NCI-H128 (cell line): ENCODE results near the gene ROCK1.
"Not testable (repeated sequence)": the region's sequence is repeated elsewhere in the genome, so short reads cannot be mapped to it uniquely, and the experiment has no call there.

Experiments
- DNase-seq: peaks from one replicate; lab custom pipeline; 2025; ENCODE audit not compliant: unreplicated experiment; lab: John Stamatoyannopoulos, UW

ROCK1 gene

DNA sequence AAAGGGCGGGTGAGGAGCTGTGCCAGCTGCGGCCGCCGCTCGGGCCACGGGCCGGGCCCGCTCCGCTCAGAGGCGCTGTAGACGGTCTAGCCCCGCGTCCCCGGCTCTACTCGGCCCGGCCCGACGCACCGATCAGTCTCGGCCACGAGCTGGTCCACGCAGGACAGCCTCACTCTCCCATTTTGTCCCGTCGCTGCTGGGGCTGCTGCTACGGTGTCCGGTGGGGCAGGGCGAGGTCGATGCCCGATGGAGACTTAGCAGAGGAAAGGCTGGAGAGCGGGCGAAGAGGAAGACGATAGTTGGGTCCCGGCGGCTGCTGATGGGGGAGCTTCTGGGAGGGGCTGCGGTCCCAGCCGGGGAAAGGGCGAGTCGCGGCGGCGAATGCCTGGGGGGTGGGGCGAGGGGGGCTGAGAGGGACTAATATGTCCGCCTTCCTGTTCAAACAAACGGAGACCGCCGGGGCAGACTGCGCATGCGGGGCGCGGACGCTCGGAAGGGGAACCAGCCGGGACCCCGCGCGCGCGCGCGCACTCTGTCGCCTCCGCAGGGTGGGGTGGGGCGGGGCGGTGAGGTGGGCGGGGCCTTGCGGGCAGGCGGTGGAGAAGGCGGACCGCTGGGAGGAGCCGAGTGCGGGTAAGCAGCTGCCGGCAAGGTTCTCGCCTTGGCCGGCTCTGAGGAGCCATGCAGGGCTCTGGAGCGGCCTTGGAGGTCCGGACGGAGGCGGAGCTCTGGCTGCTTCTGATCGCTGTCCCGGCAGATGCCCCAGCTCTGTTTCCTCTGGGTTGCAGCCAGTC lies at the start of gene ROCK1:
TSS of gene ROCK1 (minus strand) at position 468 of the 794 bp plus-strand sequence. CDS start 903 bp downstream, outside the sequence.
- DNase-seq, result peak; percentile 90

DNA sequence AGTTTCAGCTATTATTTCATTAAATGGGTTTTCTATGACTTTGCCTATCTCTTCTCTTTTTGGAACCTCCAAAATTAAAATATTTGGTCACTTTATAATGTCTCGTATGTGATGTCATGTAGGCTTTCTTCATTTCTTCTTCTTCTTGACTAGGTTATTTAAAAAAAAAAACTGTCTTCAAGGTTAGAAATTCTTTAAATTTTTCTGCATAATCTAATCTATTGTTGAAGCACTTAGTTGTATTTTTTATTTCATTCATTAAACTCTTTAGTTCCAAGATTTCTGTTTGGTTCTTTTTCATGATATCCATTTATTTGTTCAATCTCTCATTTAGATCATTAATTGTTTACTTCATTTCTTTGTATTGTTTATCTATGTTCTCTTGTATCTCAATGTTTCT lies 43.8 kb upstream of the ROCK1 start:
- DNase-seq, result no peak

DNA sequence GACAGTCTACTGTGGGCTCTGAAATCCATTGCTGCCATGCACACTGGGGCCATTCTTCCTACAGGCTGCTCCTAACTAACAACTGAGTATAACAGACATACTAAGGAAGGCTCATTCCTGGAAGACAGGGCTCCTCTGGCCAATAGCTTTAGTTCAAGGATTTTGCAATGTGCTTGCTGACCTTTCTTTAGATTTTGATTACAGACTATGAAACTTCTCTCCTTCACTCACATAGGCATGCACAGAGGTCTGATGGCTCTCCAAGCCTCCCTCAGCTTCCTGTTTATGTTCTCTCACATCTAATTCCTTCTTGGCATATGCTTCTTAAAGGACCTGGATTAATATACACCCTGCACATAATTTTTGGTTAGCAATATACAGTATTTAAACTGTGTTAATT lies 34.4 kb upstream of the ROCK1 start:
- DNase-seq, result no peak

DNA sequence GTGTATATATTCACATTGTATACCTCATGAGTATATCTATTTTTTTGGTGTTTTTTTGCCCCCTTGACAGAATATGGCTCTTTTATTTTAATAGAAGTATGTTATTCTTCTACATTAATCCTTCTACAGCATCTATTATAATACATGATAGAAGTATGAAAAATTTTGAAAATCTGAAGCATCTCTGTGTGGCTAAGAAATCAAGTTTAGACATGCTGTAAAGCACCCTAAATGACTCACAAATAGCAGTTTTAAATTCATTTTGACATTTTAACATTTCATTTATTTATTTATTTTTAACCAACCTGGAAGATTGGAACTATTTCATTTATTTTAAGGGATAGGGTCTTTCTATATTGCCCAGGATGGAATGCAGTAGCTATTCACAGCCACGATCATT lies 33.8 kb upstream of the ROCK1 start:
- DNase-seq, result no peak

DNA sequence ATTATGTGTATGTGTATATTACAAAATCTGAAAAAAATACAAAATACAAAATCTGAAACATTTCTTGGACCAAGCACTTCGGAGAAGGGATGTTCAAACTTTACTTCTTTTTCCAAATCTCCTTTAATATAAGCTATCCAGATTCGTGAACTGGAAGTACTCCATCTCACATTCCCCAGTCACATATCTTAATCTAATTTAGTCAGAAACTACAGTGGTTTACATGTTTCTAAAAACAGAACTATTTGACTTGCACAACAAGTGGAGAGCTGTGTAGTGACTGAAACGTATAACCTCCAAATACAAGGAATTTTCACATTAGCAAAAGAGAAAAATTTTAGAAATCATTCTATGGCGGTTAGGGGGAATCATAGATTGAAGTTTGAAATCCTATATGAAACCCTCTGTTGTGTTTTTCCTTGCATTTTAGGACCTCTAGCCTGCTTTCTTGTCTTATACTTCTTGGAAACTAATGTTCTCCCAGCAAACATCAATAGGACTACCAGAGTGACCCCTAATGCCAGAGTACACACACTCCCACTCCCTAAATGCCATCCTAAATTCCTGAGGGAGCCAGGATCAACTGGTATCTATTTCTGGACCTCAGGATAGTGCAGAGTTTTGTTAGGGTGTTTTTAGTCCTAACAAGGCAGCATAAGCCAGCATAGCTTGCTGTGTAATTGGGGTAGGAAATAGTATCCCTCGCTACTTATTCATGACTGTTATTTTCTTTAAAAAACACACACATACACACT lies 30.2 kb upstream of the ROCK1 start:
- no peak for DNase-seq

DNA sequence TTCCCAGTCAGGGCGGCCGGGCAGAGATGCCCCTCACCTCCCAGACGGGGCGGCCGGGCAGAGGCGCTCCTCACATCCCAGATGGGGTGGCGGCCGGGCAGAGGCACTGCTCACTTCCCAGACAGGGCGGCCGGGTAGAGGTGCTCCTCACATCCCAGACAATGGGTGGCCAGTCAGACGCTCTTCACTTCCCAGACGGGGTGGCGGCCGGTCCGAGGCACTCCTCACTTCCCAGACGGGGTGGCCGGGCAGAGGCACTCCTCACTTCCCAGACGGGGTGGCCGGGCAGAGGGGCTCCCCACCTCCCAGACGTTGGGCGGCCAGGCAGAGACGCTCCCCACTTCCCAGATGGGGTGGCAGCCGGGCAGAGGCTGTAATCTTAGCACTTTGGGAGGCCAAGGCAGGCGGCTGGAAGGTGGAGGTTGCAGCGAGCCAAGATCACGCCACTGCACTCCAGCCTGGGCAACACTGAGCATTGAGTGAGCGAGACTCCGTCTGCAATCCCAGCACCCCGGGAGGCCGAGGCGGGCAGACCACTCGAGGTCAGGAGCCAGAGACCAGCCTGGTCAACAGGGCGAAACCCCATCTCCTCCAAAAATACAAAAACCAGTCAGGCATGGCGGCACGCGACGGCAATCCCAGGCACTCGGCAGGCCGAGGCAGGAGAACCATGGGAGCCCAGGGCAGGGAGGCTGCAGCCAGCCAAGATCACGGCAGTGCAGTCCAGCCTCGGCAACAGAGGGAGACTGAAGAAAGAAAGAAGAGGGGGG lies 26.3 kb upstream of the ROCK1 start:
- DNase-seq, result not testable (repeated sequence)

DNA sequence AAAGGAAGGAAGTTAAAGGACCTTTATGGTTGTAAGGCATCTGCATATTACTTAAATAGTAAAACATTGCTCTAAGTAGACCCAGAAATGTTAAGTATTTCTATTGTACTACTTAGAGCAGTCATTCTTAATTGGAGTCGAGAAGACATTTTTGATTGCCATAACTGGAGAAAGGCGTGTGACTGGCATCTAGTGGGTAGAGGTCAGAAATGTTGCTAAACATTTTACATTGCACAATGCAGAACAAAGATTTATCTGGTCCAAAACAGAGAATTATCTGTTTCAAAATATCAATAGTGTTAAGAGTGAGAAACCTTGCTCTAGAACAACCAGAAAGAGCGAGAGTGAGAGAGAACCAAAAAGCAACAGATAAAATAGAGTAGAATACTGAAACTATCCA lies 23.3 kb upstream of the ROCK1 start:
- no peak for DNase-seq

DNA sequence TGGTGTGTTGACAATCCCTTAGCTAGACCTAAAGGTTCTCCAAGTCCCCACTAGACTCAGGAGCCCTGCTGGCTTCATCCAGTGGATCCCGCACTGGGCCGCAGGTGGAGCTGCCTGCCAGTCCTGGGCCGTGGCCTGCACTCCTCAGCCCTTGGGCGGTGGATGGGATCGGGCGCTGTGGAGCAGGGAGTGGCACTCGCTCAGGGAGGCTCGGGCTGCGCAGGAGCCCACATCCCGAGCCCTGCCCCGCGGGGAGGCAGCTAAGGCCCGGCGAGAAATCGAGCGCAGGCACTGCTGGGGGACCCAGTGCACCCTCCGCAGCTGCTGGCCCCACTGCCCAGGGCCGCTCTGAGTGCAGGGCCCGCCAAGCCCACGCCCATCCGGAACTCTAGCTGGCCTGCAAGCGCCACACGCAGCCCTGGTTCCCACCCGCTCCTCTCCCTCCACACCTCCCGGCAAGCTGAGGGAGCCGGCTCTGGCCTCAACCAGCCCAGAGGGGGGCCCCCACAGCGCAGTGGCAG lies 20.8 kb upstream of the ROCK1 start:
- DNase-seq, result no peak

DNA sequence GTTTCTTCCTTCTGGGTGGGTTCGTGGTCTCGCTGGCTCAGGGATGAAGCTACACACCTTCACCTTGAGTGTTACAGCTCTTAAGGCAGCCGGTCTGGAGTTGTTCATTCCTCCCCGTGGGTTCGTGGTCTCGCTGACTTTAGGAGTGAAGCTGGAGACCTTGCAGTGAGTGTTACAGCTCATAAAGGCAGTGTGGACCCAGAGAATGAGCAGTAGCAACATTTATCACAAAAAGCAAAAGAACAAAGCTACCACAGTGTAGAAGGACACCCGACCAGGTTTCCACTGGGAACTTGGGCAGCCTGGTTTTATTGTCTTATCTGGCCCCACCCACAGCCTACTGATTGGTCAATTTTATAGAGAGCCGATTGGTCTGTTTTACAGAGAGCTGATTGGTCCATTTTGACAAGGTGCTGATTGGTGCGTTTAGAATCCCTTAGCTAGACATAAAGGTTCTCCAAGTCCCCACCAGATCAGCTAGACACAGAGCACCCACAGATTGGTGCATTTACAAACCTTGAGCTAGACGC lies 20.1 kb upstream of the ROCK1 start:
- no peak for DNase-seq

DNA sequence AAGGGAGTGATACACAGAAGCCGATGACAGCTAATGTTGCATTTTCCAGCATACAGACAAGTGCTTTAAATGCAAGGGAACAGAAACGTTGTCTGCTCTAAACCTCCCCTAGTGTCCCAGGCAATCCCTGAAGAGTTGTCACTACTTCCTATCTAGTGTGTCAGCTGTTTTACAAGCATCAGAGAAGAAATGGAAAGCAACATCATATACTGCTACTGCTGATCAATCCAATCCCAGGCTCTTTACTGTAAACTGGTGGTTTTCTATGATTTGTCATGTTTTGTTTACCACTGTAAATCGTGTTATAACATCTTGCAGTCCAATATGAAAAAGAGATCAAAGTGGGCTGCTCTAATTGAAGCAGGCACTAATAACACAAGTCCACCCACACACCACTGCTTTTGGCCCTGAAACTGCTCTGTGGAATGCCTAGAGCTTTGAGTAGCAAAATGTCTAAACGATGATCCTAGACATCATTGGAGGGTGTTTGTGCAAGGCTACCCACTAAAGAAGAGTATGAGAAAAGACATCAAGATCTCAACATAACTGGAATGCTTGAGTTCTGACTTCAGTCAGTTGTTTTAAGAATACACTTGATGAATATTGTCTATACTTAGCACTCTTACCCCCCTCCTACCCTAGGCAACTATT lies 18.1 kb upstream of the ROCK1 start:
- DNase-seq, result no peak

DNA sequence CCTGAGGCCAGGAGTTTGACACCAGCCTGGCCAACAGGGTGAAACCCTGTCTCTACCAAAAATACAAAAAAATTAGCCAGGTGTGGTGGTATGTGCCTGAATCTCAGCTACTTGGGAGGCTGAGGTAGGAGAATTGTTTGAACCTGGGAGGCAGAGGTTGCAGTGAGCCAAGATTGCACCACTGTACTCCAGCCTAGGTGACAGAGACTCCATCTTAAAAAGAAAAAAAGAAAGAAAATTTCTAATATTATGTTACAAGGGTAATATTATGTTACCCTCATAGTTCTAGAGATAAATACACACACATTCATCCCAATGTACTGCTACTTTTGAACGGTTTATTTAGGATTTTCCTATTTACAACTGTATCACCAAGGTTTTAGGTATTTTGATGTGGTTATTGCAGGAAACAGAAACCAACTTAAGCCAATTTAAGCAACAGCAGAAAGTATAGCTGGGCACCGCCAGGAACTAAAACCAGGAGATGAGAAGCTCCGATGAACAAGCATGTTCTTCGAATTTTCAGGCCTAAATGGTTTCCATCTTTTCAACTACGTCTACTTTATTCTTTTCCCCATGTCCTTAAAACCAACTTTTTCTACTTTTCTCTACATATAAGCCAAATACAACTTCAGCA lies 11.8 kb upstream of the ROCK1 start:
- no peak for DNase-seq

DNA sequence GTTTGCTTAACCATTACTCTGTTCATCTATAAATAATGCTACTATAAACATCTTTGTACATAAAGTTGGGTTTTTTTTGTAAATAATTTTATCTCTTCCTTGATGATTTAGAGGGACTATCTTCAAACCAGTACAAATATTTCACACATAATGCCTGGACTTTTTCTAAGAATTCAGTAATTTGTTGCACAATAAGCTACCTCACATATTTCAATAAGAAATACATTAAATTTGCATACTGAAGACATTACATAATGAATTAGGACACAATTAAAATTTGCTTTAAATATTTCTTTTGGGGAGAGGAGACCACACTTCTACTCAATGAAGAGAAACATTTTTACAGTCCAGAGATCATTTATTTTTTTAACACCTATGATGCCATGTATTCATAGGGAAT lies 7.2 kb upstream of the ROCK1 start:
- DNase-seq, result no peak

DNA sequence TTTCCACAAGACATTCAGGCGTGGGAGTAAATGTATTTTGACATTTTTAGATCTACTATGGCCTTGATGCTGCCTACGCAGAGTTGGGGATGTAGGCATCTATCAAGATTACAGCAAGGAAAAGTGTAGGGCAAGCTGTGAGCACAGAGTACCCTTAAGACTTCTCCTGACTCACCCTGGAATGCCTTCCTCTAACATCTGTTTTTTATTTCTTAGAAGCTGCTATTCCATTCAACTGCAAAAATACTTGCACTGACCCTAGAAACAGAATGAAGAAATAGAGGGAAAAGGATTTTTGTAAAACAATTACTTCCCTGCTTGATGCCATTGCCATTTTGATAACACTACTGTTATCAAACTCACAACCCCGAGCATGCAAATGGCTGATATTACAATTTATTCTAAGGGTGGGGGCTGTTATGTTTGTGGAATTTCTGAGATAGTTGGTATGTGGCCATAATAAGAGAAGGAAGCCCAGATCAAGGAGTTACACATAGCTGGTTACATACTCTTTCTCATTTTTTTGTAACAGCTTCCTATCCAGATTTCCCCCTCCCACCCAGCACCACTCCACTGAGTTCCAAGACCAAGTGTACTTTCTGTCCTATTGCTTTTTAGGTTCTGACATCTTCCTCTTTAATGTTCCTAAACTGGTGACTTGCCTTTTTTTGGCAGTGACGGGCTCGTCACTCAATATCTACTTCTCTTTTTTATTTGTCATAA lies 6.0 kb upstream of the ROCK1 start:
- no peak for DNase-seq

DNA sequence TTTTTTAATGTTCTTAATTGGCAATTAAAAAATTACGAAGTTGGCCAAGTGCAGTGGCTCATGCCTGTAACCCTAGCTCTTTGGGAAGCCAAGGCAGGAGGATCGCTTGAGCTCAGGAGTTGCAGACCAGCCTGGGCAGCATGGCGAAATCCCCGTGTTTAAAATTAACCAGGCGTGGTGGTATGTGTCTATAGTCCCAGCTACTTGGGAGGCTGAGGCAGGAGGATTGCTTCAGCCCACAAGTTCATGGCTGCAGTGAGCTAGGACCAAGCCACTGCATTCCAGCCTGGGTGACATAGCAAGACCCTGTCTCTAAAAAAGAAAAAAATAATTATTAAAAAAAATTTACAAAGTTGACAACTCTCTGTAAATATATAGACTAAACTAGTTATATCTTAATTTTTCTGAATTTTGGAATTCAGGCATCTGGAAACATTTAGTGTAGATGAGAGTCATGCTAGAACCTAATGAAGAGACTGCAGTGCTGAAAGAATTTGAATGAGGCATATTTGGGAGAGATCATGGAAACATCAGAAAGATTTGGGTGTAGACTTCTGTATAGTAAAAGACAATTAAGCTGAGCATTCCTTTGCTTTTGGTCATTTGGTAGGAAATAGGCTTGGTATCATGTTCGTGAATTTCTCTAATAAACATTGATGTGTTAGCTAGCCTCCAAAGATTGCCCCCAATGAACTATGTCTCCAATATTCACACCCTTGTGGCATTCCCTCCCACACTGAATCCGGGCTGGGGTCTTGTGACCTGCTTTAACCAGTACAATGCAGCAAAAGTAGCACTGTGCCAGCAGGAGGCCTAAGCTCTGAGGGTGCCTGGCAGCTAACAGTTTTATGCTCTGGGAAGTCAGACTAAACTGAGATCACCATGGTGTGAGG lies 4.2 kb upstream of the ROCK1 start:
- DNase-seq, result no peak

DNA sequence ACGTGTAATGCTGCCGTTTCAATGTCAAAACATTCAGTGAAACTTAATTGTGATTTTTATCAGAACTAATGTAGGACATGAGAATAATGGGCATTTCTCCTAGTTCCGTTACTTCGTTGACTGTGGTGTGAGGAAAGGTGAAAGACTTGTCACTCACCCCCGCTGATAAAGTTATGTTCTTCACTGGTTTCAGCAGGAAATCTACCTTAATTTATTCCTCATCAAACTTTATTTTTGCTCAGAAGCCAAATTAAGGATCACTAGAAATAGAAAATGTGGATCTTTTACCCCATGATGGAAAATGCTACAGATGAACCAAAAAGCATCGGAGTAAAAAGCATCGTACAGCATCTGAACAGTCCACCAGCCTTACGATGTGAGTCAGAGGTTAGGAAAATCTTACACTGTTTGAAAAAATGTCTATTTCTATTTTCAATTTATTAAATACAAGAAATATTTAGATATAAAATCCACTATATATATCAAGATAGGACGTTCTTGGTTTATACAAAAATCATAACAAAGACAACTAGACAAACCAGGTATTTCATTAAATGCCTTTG lies 1.0 kb upstream of the ROCK1 start:
- DNase-seq, result no peak

DNA sequence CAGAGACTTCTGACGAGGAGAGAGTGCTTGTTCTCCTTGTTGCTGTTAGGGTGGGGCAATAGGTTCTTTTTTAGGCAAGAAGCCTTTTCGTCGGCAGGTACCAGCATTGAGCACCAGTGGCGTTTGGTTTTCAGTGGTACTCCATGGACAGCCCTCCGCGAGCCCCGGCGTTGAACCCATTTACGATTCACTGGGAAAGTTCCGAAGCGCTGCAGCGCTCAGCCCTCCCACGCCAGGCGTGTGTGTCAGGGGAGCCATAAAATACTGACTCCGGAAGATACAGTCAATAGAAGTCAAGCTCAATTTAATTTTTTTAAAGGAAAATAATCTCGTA lies 494 bp upstream of the ROCK1 start:
- DNase-seq, result no peak

DNA sequence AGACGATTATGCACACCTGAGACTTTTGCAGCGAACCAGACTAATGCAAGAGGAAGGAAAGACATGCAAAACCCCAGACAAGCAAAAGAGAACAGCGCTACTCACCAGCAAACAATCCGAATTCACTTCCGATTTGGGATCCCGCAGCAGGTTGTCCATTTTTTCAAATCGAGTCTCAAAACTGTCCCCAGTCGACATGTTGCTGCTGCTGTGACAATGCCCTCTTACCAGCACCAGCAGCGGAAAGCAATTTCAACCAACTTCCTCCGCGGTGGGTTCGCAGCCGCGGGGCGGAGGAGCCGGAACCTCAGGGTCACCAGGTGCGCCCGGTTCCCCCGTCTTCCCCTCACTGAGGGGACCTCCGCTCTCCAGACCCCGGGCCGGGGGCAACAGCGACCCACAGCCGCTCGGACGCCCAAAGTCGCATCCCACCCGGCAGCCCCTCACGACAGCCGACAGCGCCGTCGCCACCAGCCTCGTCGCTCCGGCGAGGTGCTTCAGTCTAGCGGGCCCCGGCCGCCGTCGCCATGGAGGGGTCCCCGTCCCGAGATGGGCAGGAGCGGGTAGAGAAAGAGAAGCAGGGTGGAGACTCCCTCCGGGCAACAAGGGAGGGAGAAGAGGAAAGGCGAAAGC lies 784 bp downstream of the ROCK1 start:
- DNase-seq, result no peak
